Memory B cell (primary cell): ENCODE results near the gene MEIOB.
"Not testable (repeated sequence)": the region's sequence is repeated elsewhere in the genome, so short reads cannot be mapped to it uniquely, and the experiment has no call there.

Source experiments
- ATAC-seq: fragments of 150-1000 bp; cut with Tn5 transposase; 2 replicates; pipeline ENCODE4 v1.10.0; 2021; ENCODE audit warnings: low read depth, mild to moderate bottlenecking, moderate library complexity
- DNase-seq, 2 donors: peaks; one replicate each; pipeline ENCODE4 v3.0.0; 2022; ENCODE audit warnings: low spot score in 2 of 2
- H3K27ac Mint-ChIP-seq: one replicate; pipeline ENCODE4 v1.8.0; 2022; ENCODE audit warnings: mild to moderate bottlenecking, moderate library complexity, mixed read lengths
- H3K27me3 Mint-ChIP-seq: one replicate; pipeline ENCODE4 v1.8.0; 2022; ENCODE audit warnings: mixed read lengths
- H3K36me3 Mint-ChIP-seq: one replicate; pipeline ENCODE4 v1.8.0; 2022; ENCODE audit warnings: mild to moderate bottlenecking, mixed read lengths
- H3K4me1 Mint-ChIP-seq: one replicate; pipeline ENCODE4 v1.8.0; 2022; ENCODE audit warnings: mixed read lengths
- H3K4me3 Mint-ChIP-seq: one replicate; pipeline ENCODE4 v1.8.0; 2022; ENCODE audit warnings: mild to moderate bottlenecking, moderate library complexity, mixed read lengths
- H3K9me3 Mint-ChIP-seq: one replicate; pipeline ENCODE4 v1.8.0; 2022; ENCODE audit warnings: mixed read lengths

MEIOB gene

GRCh38 chr16:1877089-1877488 lies 5.1 kb upstream of the MEIOB start:
- DNase-seq: no peak
- no peak for ATAC-seq
- Mint-ChIP-seq H3K4me3 (no peak overlapping the region), H3K27ac (no peak overlapping the region), H3K27me3 (peaks cover 19% of the 10 kb centered on the region), H3K9me3 (no peaks in the 10 kb centered on the region), H3K4me1 (peaks cover 3% of the 10 kb centered on the region), H3K36me3 (peaks cover 1% of the 10 kb centered on the region)

GRCh38 chr16:1876468-1876867 lies 4.5 kb upstream of the MEIOB start:
- Mint-ChIP-seq H3K27me3 (peaks cover 15% of the 10 kb centered on the region), H3K4me3 (no peak overlapping the region), H3K36me3 (peaks cover 1% of the 10 kb centered on the region), H3K9me3 (no peaks in the 10 kb centered on the region), H3K4me1 (peaks cover 3% of the 10 kb centered on the region), H3K27ac (no peak overlapping the region)
- no peak for ATAC-seq
- DNase-seq: no peak

- H3K4me3 Mint-ChIP-seq, H3K4me1 Mint-ChIP-seq, ATAC-seq, DNase-seq, H3K27ac Mint-ChIP-seq, H3K36me3 Mint-ChIP-seq, H3K9me3 Mint-ChIP-seq: not testable (repeated sequence)
- peaks cover 15% of the 10 kb centered on the region for H3K27me3 Mint-ChIP-seq
Measured at GRCh38 chr16:1876066-1876465, 4.1 kb upstream of the MEIOB start.

DNA sequence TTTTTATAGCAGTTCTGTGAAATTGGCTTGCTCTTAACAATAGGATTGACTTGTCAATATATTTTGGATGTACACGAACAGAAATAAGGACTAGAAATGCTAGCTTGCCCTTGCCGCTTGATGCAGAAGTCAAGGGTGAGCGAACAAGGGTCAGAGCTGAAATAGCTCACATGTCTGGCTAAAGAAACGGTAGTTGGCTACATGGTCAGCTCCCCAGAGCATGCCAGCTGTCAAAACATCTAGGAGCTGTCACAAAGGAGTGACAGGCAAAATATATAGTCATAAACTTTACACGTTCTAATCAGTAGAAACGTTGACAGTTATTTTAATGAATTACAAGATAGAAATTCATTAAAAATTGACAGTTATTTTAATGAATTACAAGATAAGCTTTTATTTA lies 2.9 kb upstream of the MEIOB start:
- Mint-ChIP-seq H3K4me3 (no peak overlapping the region), H3K27ac (no peak overlapping the region), H3K9me3 (no peaks in the 10 kb centered on the region), H3K36me3 (peaks cover 1% of the 10 kb centered on the region), H3K4me1 (peaks cover 3% of the 10 kb centered on the region), H3K27me3 (peaks cover 15% of the 10 kb centered on the region)
- DNase-seq (no peak), ATAC-seq (no peak)

- no peak for DNase-seq
- peaks cover 3% of the 10 kb centered on the region for H3K4me1 Mint-ChIP-seq
- H3K27me3 Mint-ChIP-seq: peaks cover 8% of the 10 kb centered on the region
Measured at GRCh38 chr16:1870365-1871082, 1.4 kb downstream of the MEIOB start.

GRCh38 chr16:1865902-1866690 lies 5.9 kb downstream of the MEIOB start:
- no peaks in the 10 kb centered on the region for H3K4me1 Mint-ChIP-seq
- peaks cover 4% of the 10 kb centered on the region for H3K27me3 Mint-ChIP-seq
- H3K9me3 Mint-ChIP-seq: no peaks in the 10 kb centered on the region
- no peak overlapping the region for H3K4me3 Mint-ChIP-seq
- ATAC-seq (no peak), DNase-seq (no peak)
- H3K27ac Mint-ChIP-seq: no peak overlapping the region
- H3K36me3 Mint-ChIP-seq: no peaks in the 10 kb centered on the region

More at GRCh38 chr16:1870365-1871082, 1.4 kb downstream of the MEIOB start:
- Mint-ChIP-seq H3K36me3 (peaks cover 1% of the 10 kb centered on the region), H3K9me3 (no peaks in the 10 kb centered on the region), H3K4me3 (no peak overlapping the region), H3K27ac (no peak overlapping the region)
- no peak for ATAC-seq

DNA sequence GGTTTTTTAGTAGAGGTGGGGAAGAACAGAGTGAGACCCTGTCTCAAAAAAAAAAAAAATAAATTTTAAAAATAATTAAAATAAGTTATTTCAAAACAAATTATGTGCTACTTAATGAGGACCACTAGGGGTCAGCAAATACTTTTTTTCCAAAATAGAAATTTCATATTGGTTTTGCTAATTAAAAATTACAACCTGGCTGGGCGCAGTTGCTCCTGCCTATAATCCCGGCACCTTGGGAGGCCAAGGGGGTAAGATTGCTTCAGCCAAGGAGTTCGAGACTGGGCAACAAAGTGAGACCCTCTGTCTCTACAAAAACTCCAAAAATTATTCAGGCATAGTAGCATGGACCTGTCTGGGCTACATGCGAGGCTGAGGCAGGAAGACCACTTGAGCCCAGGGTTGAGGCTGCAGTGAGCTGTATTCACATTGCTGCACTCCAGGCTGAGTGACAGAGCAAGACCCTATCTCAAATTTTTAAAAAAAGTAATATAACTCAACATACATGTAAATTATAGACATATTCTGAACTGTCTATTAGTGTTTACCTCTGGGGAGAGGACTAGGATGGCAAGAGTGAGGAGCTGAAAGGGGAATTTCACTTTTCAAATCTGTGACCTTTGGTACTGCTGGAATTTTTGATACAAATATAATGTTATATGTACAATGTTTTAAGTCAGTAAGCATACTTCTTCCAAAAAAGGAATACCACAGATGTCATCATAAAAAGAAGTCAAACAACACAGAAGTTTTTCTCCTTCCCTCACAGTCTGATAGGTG lies 8.1 kb downstream of the MEIOB start:
- Mint-ChIP-seq H3K4me1 (no peaks in the 10 kb centered on the region), H3K9me3 (no peaks in the 10 kb centered on the region), H3K4me3 (no peak overlapping the region), H3K27ac (no peak overlapping the region), H3K36me3 (no peaks in the 10 kb centered on the region), H3K27me3 (peaks cover 13% of the 10 kb centered on the region)
- DNase-seq (peak; percentile 13 to 15), ATAC-seq (no peak)

DNA sequence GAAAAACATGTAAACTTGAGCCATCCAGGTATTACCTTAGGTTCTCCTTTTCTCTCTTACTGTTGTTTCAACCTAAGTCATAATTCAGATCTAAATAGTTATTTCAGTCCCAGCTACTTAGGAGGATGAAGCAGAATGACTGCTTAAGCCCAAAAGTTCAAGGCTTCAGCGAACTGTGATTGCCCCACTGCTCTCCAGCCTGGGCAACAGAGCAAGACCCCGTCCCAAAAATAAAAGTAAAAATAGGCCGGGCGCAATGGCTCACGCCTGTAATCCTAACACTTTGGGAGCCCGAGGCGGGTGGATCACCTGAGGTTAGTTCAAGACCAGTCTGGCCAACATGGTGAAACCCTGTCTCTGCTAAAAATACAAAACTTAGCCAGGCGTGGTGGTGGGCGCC lies 9.6 kb downstream of the MEIOB start:
- Mint-ChIP-seq H3K27ac (no peak overlapping the region), H3K4me1 (no peaks in the 10 kb centered on the region), H3K36me3 (no peaks in the 10 kb centered on the region), H3K27me3 (peaks cover 21% of the 10 kb centered on the region), H3K9me3 (no peaks in the 10 kb centered on the region), H3K4me3 (no peak overlapping the region)
- ATAC-seq: no peak
- DNase-seq: no peak

DNA sequence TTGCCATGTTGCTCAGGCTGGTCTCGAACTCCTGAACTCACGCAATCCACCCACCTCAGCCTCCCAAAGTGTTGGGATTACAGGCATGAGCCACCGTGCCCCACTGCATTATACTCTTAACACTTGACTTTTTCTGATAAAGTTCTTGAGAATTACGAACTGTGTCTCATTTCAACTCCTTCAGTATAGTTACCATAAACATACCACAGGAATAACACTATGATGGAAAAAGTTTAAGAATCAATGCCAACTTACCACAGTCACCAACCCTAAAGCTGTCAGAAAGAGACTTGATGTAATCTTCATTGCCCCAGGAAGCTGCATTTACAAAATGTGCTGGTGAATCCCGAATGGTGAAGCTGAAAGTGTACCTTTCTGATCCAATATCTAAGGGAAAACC lies 10.2 kb downstream of the MEIOB start:
- Mint-ChIP-seq H3K9me3 (no peaks in the 10 kb centered on the region), H3K27me3 (peaks cover 25% of the 10 kb centered on the region), H3K36me3 (no peaks in the 10 kb centered on the region), H3K27ac (no peak overlapping the region), H3K4me1 (no peaks in the 10 kb centered on the region), H3K4me3 (no peak overlapping the region)
- no peak for DNase-seq
- ATAC-seq: no peak

GRCh38 chr16:1859650-1860049 lies 12.3 kb downstream of the MEIOB start:
- ATAC-seq (no peak), DNase-seq (no peak)
- H3K9me3 Mint-ChIP-seq: no peaks in the 10 kb centered on the region
- H3K4me3 Mint-ChIP-seq: no peak overlapping the region
- H3K4me1 Mint-ChIP-seq: no peaks in the 10 kb centered on the region
- no peak overlapping the region for H3K27ac Mint-ChIP-seq
- no peaks in the 10 kb centered on the region for H3K36me3 Mint-ChIP-seq
- H3K27me3 Mint-ChIP-seq: peaks cover 25% of the 10 kb centered on the region

DNA sequence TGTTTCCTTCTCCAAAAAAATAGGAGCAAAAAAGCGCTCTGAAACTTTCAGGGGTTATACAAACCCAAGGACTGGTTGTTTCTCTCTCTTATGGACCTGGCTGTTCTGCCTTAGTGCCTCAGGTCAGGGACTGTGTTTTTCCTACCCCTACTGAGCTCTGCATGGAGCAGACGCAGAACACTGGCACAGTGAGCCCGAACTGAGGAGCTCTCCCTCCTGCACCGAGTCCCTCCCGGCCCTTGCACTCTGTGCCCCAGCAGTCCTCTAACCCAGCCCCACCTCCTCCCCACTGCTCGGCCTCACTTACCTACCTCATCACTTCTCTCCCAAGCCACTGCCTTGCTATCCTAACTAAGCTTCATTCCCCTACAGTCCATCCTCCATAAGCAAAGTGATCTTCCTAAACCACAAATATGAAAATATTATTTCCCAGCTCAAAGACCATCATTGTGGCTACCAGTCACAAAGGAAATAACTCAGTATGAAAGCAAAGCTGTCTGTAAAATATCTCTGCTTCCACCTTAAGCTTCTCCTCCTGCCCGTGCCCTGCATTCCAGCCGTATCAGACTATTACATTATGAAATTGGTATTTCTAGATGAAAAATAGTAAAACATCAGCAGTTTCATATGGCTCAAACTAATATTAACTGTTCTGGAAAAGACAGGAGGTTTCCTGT lies 13.6 kb downstream of the MEIOB start:
- H3K27me3 Mint-ChIP-seq: peaks cover 27% of the 10 kb centered on the region
- no peak overlapping the region for H3K4me3 Mint-ChIP-seq
- H3K4me1 Mint-ChIP-seq: no peaks in the 10 kb centered on the region
- no peaks in the 10 kb centered on the region for H3K9me3 Mint-ChIP-seq
- H3K27ac Mint-ChIP-seq: no peak overlapping the region
- no peak for ATAC-seq
- DNase-seq: no peak
- no peaks in the 10 kb centered on the region for H3K36me3 Mint-ChIP-seq

GRCh38 chr16:1857433-1858097 lies 14.4 kb downstream of the MEIOB start:
- ATAC-seq (no peak), DNase-seq (no peak)
- Mint-ChIP-seq H3K4me3 (no peak overlapping the region), H3K4me1 (no peaks in the 10 kb centered on the region), H3K36me3 (no peaks in the 10 kb centered on the region), H3K9me3 (no peaks in the 10 kb centered on the region), H3K27me3 (peaks cover 29% of the 10 kb centered on the region), H3K27ac (no peak overlapping the region)

- no peaks in the 10 kb centered on the region for H3K9me3 Mint-ChIP-seq
- H3K27me3 Mint-ChIP-seq: peaks cover 10% of the 10 kb centered on the region
Measured at GRCh38 chr16:1851793-1852192, 20.2 kb downstream of the MEIOB start.

More at GRCh38 chr16:1851793-1852192, 20.2 kb downstream of the MEIOB start:
- Mint-ChIP-seq H3K27ac (no peak overlapping the region), H3K4me1 (no peaks in the 10 kb centered on the region), H3K4me3 (no peak overlapping the region), H3K36me3 (no peaks in the 10 kb centered on the region)
- DNase-seq: no peak
- no peak for ATAC-seq
